Testis (tissue), 2 donors: ENCODE results near the gene DCAF12.

Experiments used
- CTCF ChIP-seq, 3 experiments: fragments of 450-650 bp in 2 of 3; fragments of 200-600 bp in 1 of 3; sonication (generic) in 1 of 3; IDR thresholded peaks; one replicate each; pipeline ENCODE4 v1.5.1; 2016 to 2019; ENCODE audit warnings: antibody characterized with exemption in 3 of 3, mild to moderate bottlenecking in 2 of 3, moderate library complexity in 1 of 3
- POLR2A ChIP-seq: fragments of 450-650 bp; IDR thresholded peaks from one replicate; pipeline ENCODE4 v1.6.1; 2017; ENCODE audit warnings: antibody characterized with exemption, mild to moderate bottlenecking, moderate library complexity

- TF ChIP-seq CTCF (IDR thresholded peaks at IDR 0.05) (no peak), POLR2A (no peak)
These were observed 8.0 kb upstream of the DCAF12 start for GRCh38 chr9:34134521-34134920.
